IMR-90 (cell line): Measurements from ENCODE around the gene P4HA3. TPM values are rescaled to one million over a fixed set of nuclear protein-coding genes. Genes with fewer than 3 reads are reported as not detected.

ENCODE experiments used
- ATAC-seq: fragments of 200-7000 bp; cut with Tn5 transposase; 2 replicates; pipeline ENCODE4 v1.9.1; 2020; ENCODE audit warnings: low read depth, mild to moderate bottlenecking, moderate library complexity
- BruUV-seq: library from RNA; stranded (reverse); fragments of 400-500 nt; replicated peaks from 2 replicates; lab custom pipeline; 2021; lab: Mats Ljungman, UMichigan
- CTCF ChIA-PET: fragments of 300-600 bp; formaldehyde crosslinking; extraction: SDS; loops from one replicate; lab custom pipeline; 2021; ENCODE audit warnings: antibody characterized with exemption; lab: Yijun Ruan, JAX
- POLR2A ChIA-PET: fragments of 300-600 bp; sonication (Branson Sonifier 250); formaldehyde crosslinking; loops from one replicate; lab custom pipeline; 2022; ENCODE audit warnings: antibody characterized with exemption; ENCODE audit not compliant: unreplicated experiment; lab: Charles Lee
- DNase-seq: peaks from one replicate; pipeline ENCODE4 v3.0.0; 2013
- H2AFZ ChIP-seq: replicated peaks from 2 replicates; pipeline ENCODE3; 2013; ENCODE audit warnings: low read length, mild to moderate bottlenecking; ENCODE audit not compliant: poor library complexity
- H2AK5ac ChIP-seq: 2 replicates; pipeline ENCODE4 v1.6.1; 2013; ENCODE audit warnings: low read depth, low read length, inconsistent platforms
- H2AK9ac ChIP-seq: replicated peaks from 2 replicates; pipeline ENCODE3; 2013; ENCODE audit warnings: mild to moderate bottlenecking, low read depth, low read length, moderate library complexity; ENCODE audit not compliant: poor library complexity
- H2BK120ac ChIP-seq: 2 replicates; pipeline ENCODE4 v1.6.1; 2013; ENCODE audit warnings: low read depth, low read length, inconsistent platforms
- H2BK15ac ChIP-seq: 3 replicates; pipeline ENCODE4 v1.6.1; 2013; ENCODE audit warnings: low read depth, low read length, inconsistent platforms
- H2BK20ac ChIP-seq: 2 replicates; pipeline ENCODE4 v1.6.1; 2013; ENCODE audit warnings: low read depth, mild to moderate bottlenecking, inconsistent platforms, low read length, moderate library complexity
- H2BK5ac ChIP-seq: 2 replicates; pipeline ENCODE4 v1.6.1; 2013; ENCODE audit warnings: mild to moderate bottlenecking, low read depth, low read length, inconsistent platforms; ENCODE audit not compliant: poor library complexity, severe bottlenecking
- H3K14ac ChIP-seq: replicated peaks from 2 replicates; pipeline ENCODE4 v1.6.1; 2013; ENCODE audit warnings: low read depth, low read length, inconsistent platforms
- H3K18ac ChIP-seq: 2 replicates; pipeline ENCODE4 v1.6.1; 2013; ENCODE audit warnings: low read depth, low read length, control low read depth
- H3K23ac ChIP-seq: 2 replicates; pipeline ENCODE4 v1.6.1; 2013; ENCODE audit warnings: low read depth, low read length, inconsistent platforms
- H3K27ac ChIP-seq: 2 replicates; pipeline ENCODE4 v1.5.1; 2013; ENCODE audit warnings: mild to moderate bottlenecking, control low read depth, low read length; ENCODE audit not compliant: insufficient read depth
- H3K27me3 ChIP-seq: 2 replicates; pipeline ENCODE4 v1.6.1; 2013; ENCODE audit warnings: low read length; ENCODE audit not compliant: control insufficient read depth, insufficient read depth
- H3K36me3 ChIP-seq: 2 replicates; pipeline ENCODE4 v1.6.1; 2013; ENCODE audit warnings: low read length, mixed read lengths; ENCODE audit not compliant: control insufficient read depth, insufficient read depth
- H3K4ac ChIP-seq: 2 replicates; pipeline ENCODE4 v1.6.1; 2013; ENCODE audit warnings: low read depth, low read length, inconsistent platforms
- H3K4me1 ChIP-seq: 2 replicates; pipeline ENCODE4 v1.6.1; 2013; ENCODE audit warnings: low read length, mixed read lengths; ENCODE audit not compliant: control insufficient read depth, insufficient read depth
- H3K4me2 ChIP-seq: 2 replicates; pipeline ENCODE4 v1.6.1; 2013; ENCODE audit warnings: low read depth, mild to moderate bottlenecking, control low read depth, low read length, moderate library complexity
- H3K4me3 ChIP-seq: 2 replicates; pipeline ENCODE4 v1.5.1; 2013; ENCODE audit warnings: low read depth, mild to moderate bottlenecking, control low read depth, low read length, moderate library complexity; ENCODE audit not compliant: insufficient read depth
- H3K56ac ChIP-seq: 2 replicates; pipeline ENCODE4 v1.6.1; 2013; ENCODE audit warnings: low read length, inconsistent platforms; ENCODE audit not compliant: insufficient read depth; ENCODE audit errors: extremely low read depth
- H3K79me1 ChIP-seq, 2 experiments: 2 replicates each; pipeline ENCODE4 v1.6.1; 2013; ENCODE audit warnings: low read length in 2 of 2, inconsistent platforms in 1 of 2, low read depth in 1 of 2
- H3K9ac ChIP-seq: 2 replicates; pipeline ENCODE4 v1.6.1; 2013; ENCODE audit warnings: low read depth, low read length, control low read depth
- H3K9me1 ChIP-seq: 2 replicates; pipeline ENCODE4 v1.6.1; 2013; ENCODE audit warnings: low read length, inconsistent platforms; ENCODE audit not compliant: insufficient read depth
- H3K9me3 ChIP-seq: 2 replicates; pipeline ENCODE4 v1.6.1; 2013; ENCODE audit warnings: low read length; ENCODE audit not compliant: control insufficient read depth, insufficient read depth
- H4K20me1 ChIP-seq: 2 replicates; pipeline ENCODE4 v1.6.1; 2013; ENCODE audit warnings: low read length, inconsistent platforms; ENCODE audit not compliant: insufficient read depth
- H4K5ac ChIP-seq: 2 replicates; pipeline ENCODE4 v1.6.1; 2013; ENCODE audit warnings: mild to moderate bottlenecking, low read depth, low read length, control low read depth
- H4K8ac ChIP-seq, 2 experiments: 2 replicates each; pipeline ENCODE4 v1.6.1; 2013; ENCODE audit warnings: low read depth in 2 of 2, low read length in 2 of 2, control low read depth in 1 of 2, inconsistent platforms in 1 of 2
- H4K91ac ChIP-seq: 2 replicates; pipeline ENCODE4 v1.6.1; 2013; ENCODE audit warnings: low read depth, low read length, inconsistent platforms; ENCODE audit not compliant: insufficient read depth
- ELK1 ChIP-seq: fragments of 150-350 bp; IDR thresholded peaks from 2 replicates; pipeline ENCODE4 v1.6.1; 2016; ENCODE audit warnings: low read depth, mild to moderate bottlenecking, low read length, moderate library complexity, borderline replicate concordance
- MAZ ChIP-seq: IDR thresholded peaks from 2 replicates; pipeline ENCODE4 v1.6.1; 2012; ENCODE audit warnings: low read depth, mild to moderate bottlenecking, low read length, improper control_type of control experiment, moderate library complexity, borderline replicate concordance
- WGBS, 2 experiments: methylation state at CpG; one replicate each; pipeline versions ENCODE4 v1.1.5 to v1.1.7; 2013; ENCODE audit warnings: missing lambda C conversion rate in 2 of 2; ENCODE audit not compliant: insufficient read length in 1 of 2; ENCODE audit errors: extremely low coverage in 2 of 2; 5-methylcytosine and 5-hydroxymethylcytosine counted together
- dilution Hi-C: fragments of 300-500 bp; cut with HindIII; formaldehyde crosslinking; loops from one replicate; pipeline ENCODE4 v1.14.3; 2018; ENCODE audit warnings: low sequenced_read_pairs; ENCODE audit not compliant: unreplicated experiment
- in situ Hi-C: fragments of 300-500 bp; cut with MboI; formaldehyde crosslinking; loops from 3 replicates; pipeline ENCODE4 v1.14.3; 2019; ENCODE audit warnings: low sequenced_read_pairs, inconsistent platforms, mixed read lengths
- intact Hi-C: fragments of 100-400 bp; cut with micrococcal nuclease; formaldehyde crosslinking; loops from 2 replicates; pipeline ENCODE4 v1.10.0; 2022
- polyA plus RNA-seq, 3 experiments: library from polyadenylated mRNA; depleted of rRNA; stranded (reverse); fragments of >200 nt; gene quantifications; 2 replicates each; pipeline ENCODE4 v1.2.3, GENCODE V29; 2012; ENCODE audit warnings: low replicate concordance in 1 of 3
- total RNA-seq: library from RNA; depleted of rRNA; stranded (reverse); fragments of >200 nt; gene quantifications from 2 replicates; pipeline ENCODE4 v1.2.3, GENCODE V29; 2012

Gene P4HA3
- total and polyA plus RNA-seq, 2 of the 4 experiments (the other 2 are of a cell fraction): 2.9 to 5.7 TPM

- no peak for ATAC-seq
- dilution Hi-C loops: no loop called here
- Histone ChIP-seq H3K4me2 (no peak overlapping the region), H3K9me3 (no peaks in the 10 kb centered on the region), H2AK5ac (peak overlapping the region; percentile 12), H3K4ac (peak overlapping the region; percentile 24; the same call in 1 of the 2 replicates), H2BK120ac (peak overlapping the region; percentile 60), H3K27me3 (no peaks in the 10 kb centered on the region), H3K4me1 (peaks cover 41% of the 10 kb centered on the region), H3K9me1 (peaks cover 38% of the 10 kb centered on the region), H3K27ac (peak overlapping the region; percentile 45), H2AK9ac (no peak overlapping the region), H4K5ac (peak overlapping the region; percentile 65; the same call in 1 of the 2 replicates), H2AFZ (no peak overlapping the region), H3K56ac (no peak overlapping the region), H2BK20ac (peak overlapping the region; percentile 45; the same call in 1 of the 2 replicates), H3K23ac (peak overlapping the region; percentile 22; the same call in 1 of the 2 replicates), H2BK15ac (peak overlapping the region; percentile 61; the same call in 2 of the 3 replicates), H3K79me1 (0 out of 4 replicates have a peak, but pooled peaks cover 0 to 4% of the 10 kb centered on the region in 2 experiments), H3K4me3 (no peak overlapping the region), H3K36me3 (peaks cover 6% of the 10 kb centered on the region), H3K14ac (peak overlapping the region; percentile 74; the same call in 1 of the 2 replicates), H4K20me1 (no peaks in the 10 kb centered on the region), H4K91ac (peak overlapping the region; percentile 35; the same call in 1 of the 2 replicates), H3K18ac (peak overlapping the region; percentile 85; the same call in 1 of the 2 replicates), H4K8ac (peak overlapping the region; percentile 15 to 63; a peak in 2 of 4 replicates), H3K9ac (no peak overlapping the region), H2BK5ac (peak overlapping the region; percentile 78)
- WGBS, 2 experiments: 60% methylated on average over 3 of the region's 3 CpGs; no CpG with 5 or more reads in 1 of the 2 experiments
- intact Hi-C loops: no loop called here
- in situ Hi-C loops: no loop called here
- DNase-seq: no peak
- no TSS peak for BruUV-seq
- TF ChIP-seq ELK1: no peak
- TF ChIP-seq MAZ: no peak
- ChIA-PET POLR2A (no interaction called here), CTCF (no interaction called here)
Measured at GRCh38 chr11:74282421-74282820, 29.0 kb downstream of the P4HA3 start.
